HEK293T (cell line): ENCODE measurements around the gene PRMT3.
"Not testable (repeated sequence)": the region's sequence is repeated elsewhere in the genome, so short reads cannot be mapped to it uniquely, and the experiment has no call there.

Experiments
- CTCF ChIA-PET: fragments of 350-600 bp; formaldehyde crosslinking; extraction: SDS; loops from one replicate; lab custom pipeline; 2021; ENCODE audit warnings: antibody characterized with exemption, inconsistent platforms; lab: Yijun Ruan, JAX
- POLR2A ChIA-PET: fragments of 350-600 bp; formaldehyde crosslinking; extraction: SDS; loops from one replicate; lab custom pipeline; 2020; ENCODE audit warnings: antibody characterized with exemption, inconsistent platforms; lab: Yijun Ruan, JAX
- DNase-seq: peaks from one replicate; pipeline ENCODE4 v3.0.0; 2012; ENCODE audit warnings: mixed read lengths; ENCODE audit errors: extremely low spot score
- ARNT ChIP-seq: fragments of 450-650 bp; IDR thresholded peaks from 2 replicates; pipeline ENCODE4 v1.6.1; 2017; ENCODE audit warnings: mild to moderate bottlenecking
- BHLHE40 ChIP-seq: fragments of 450-650 bp; IDR thresholded peaks from 2 replicates; pipeline ENCODE4 v1.6.1; 2016; ENCODE audit warnings: mild to moderate bottlenecking, moderate library complexity, borderline replicate concordance
- CTBP1 ChIP-seq: fragments of 450-650 bp; IDR thresholded peaks from 2 replicates; pipeline ENCODE4 v1.6.1; 2016; ENCODE audit warnings: borderline replicate concordance
- ELF4 ChIP-seq: fragments of 450-650 bp; IDR thresholded peaks from 2 replicates; pipeline ENCODE4 v1.6.1; 2017; ENCODE audit warnings: antibody characterized with exemption
- FOXA1 ChIP-seq: fragments of 450-650 bp; IDR thresholded peaks from 2 replicates; pipeline ENCODE4 v1.6.1; 2016; ENCODE audit warnings: mild to moderate bottlenecking
- FOXK2 ChIP-seq: fragments of 450-650 bp; IDR thresholded peaks from 2 replicates; pipeline ENCODE4 v1.6.1; 2016; ENCODE audit warnings: mild to moderate bottlenecking
- FOXM1 ChIP-seq: fragments of 450-650 bp; IDR thresholded peaks from 2 replicates; pipeline ENCODE4 v1.6.1; 2017; ENCODE audit warnings: mild to moderate bottlenecking, borderline replicate concordance
- HDGF ChIP-seq: fragments of 450-650 bp; IDR thresholded peaks from 2 replicates; pipeline ENCODE4 v1.6.1; 2017; ENCODE audit warnings: antibody characterized with exemption, borderline replicate concordance
- L3MBTL2 ChIP-seq: fragments of 450-650 bp; conservative IDR thresholded peaks from 2 replicates; pipeline ENCODE4 v1.6.1; 2016; ENCODE audit warnings: mild to moderate bottlenecking
- LEF1 ChIP-seq: fragments of 450-650 bp; IDR thresholded peaks from 2 replicates; pipeline ENCODE4 v1.6.1; 2017; ENCODE audit warnings: mild to moderate bottlenecking, borderline replicate concordance
- NFRKB ChIP-seq: fragments of 450-650 bp; IDR thresholded peaks from 2 replicates; pipeline ENCODE4 v1.6.1; 2016; ENCODE audit warnings: mild to moderate bottlenecking, moderate library complexity
- SP1 ChIP-seq: fragments of 450-650 bp; IDR thresholded peaks from 2 replicates; pipeline ENCODE4 v1.6.1; 2017
- SUZ12 ChIP-seq: fragments of 450-650 bp; IDR thresholded peaks from 2 replicates; pipeline ENCODE4 v1.6.1; 2016; ENCODE audit warnings: mild to moderate bottlenecking
- TARDBP ChIP-seq: fragments of 450-650 bp; IDR thresholded peaks from 2 replicates; pipeline ENCODE4 v1.6.1; 2016
- ZNF384 ChIP-seq: fragments of 450-650 bp; IDR thresholded peaks from 2 replicates; pipeline ENCODE4 v1.6.1; 2016
- TF ChIP-seq, protein P1 (sequence below): fragments of 450-650 bp; IDR thresholded peaks from 2 replicates; pipeline ENCODE4 v1.6.1; 2016

PRMT3 gene

GRCh38 chr11:20457934-20458680, 70.6 kb downstream of the PRMT3 start:
- TF ChIP-seq TARDBP, result no peak
- no peak for TF ChIP-seq FOXM1
- no peak for TF ChIP-seq LEF1
- no peak for DNase-seq
- POLR2A ChIA-PET, result no interaction called here
- CTCF ChIA-PET, result no interaction called here

DNA sequence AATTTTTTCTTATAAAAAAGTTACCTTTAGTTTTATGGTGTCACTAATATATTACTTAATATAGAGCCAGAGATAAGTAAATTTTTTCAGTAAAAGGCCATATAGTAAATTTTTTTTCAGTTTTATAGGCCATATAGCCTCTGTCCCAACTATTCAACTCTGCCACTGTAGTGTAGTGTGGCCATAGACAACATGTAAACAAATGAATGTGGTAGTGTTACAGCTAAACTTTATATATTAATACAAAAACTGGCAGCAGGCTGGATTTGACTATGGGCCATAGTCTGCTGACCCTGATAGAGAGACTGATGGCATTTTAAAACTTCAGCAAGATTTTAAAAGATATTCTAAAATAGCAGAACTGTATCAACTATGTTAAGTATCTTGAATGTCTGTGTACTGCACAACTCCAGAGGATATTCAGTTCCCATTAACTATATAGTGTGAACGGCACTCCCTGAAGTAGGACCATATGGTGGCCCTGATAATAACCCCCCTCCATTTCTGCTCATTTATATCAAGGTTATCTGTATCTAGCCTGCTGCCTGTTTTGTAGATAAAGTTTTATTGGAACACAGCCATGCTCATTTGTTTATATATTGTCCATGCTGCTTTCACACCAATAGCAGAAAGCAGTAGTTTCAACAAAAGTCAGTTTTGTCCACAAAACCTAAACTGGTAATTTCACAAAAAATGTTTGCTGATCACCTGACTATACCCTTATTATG, 71.6 kb downstream of the PRMT3 start:
- POLR2A ChIA-PET, result no interaction called here
- TF ChIP-seq CTBP1 (no peak), SUZ12 (no peak), SP1 (no peak), FOXK2 (no peak), FOXA1 (no peak), LEF1 (no peak), L3MBTL2 (no peak), ARNT (no peak), NFRKB (no peak), FOXM1 (no peak), TARDBP (no peak)
- TF ChIP-seq, protein P1, sequence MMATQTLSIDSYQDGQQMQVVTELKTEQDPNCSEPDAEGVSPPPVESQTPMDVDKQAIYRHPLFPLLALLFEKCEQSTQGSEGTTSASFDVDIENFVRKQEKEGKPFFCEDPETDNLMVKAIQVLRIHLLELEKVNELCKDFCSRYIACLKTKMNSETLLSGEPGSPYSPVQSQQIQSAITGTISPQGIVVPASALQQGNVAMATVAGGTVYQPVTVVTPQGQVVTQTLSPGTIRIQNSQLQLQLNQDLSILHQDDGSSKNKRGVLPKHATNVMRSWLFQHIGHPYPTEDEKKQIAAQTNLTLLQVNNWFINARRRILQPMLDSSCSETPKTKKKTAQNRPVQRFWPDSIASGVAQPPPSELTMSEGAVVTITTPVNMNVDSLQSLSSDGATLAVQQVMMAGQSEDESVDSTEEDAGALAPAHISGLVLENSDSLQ, result no peak
- DNase-seq, result no peak
- CTCF ChIA-PET, result no interaction called here

DNA sequence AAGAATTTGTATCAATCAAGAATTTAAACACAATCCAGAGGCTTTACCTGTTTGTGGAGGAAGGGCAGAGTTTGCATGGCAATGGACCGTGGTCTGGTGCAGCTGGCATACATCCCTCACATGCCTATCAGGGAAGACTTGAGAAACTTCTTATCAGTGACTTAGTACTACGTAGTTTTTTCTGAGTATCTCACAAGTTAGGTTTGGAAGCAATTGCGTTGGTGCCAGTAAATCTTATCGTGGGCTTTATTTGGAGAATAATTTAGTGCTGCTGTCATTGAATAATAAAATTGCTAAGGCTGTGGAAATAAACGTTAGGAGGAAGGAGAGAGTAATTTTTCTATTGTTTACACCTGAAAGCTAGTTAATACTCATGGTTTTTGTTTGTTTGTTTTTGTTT, 72.3 kb downstream of the PRMT3 start:
- DNase-seq, result no peak
- ChIA-PET CTCF (no interaction called here), POLR2A (no interaction called here)
- TF ChIP-seq FOXM1 (no peak), TARDBP (no peak), HDGF (no peak), L3MBTL2 (no peak), ARNT (no peak), ZNF384 (no peak), ELF4 (no peak), NFRKB (no peak), SUZ12 (no peak), FOXA1 (no peak), BHLHE40 (no peak), SP1 (no peak), CTBP1 (no peak), LEF1 (no peak), FOXK2 (no peak)
- TF ChIP-seq, protein P1, result no peak

DNA sequence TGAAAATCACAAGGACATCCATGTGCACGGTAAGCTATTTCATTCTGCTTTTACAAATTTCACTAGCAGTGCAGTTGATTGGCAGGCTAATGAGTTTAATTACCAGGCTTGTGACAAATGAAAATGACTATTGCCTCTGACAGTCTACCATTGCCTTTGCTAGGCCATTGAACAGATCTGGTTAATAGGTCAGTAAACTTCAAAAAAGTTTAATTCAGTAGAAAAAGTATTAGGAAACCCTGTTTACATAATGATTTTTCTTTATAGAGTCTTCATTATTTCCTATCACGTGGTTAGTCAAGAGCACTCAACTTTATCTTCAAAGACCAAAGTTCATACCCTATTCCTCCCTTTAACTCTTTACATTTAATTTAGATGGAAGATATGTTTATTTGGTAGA, 77.0 kb downstream of the PRMT3 start:
- ChIA-PET CTCF (no interaction called here), POLR2A (no interaction called here)
- no peak for DNase-seq
- TF ChIP-seq, protein P1, result peak; percentile 56
- TF ChIP-seq BHLHE40, result no peak

DNA sequence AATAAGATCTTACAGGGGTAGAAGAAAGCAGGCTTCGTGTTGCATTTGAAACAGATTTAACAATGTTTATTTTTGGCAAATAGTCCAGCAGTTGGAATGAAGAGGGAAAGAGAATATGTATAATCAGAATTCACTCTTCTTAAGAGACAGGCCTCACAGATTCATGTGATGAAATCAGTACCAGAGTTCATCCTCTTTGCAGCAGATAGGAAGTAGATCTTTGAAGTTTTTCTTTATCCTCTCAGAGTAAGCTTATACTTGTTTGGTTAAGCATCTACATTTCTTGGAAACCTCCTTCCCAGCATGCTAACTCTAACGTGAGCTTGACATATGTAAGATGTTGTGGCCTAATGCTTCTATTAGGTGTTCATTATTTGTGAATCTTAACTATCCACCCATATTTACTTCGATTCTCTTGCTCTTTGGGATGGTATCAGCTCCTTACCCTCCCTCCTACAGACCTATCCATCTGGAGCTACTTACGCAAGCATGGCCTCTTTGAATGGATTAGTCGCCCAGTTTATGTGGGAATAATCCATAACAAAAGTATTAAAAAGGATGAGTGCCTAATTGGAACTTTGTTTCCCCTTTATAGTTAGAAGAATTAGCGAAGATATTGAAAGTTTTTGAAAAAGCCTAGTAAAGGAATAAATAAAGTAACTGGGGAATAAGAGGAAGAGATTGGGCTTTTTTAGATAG, 80.1 kb downstream of the PRMT3 start:
- ChIA-PET CTCF (interaction anchor here (1.2 kb wide), 1 partner anchor 10 kb away, joined by 3 read pairs; no protein-coding TSS in a partner anchor), POLR2A (no interaction called here)
- DNase-seq, result no peak
- no peak for TF ChIP-seq LEF1

- ChIA-PET POLR2A (no interaction called here), CTCF (no interaction called here)
- DNase-seq, result no peak
- TF ChIP-seq SUZ12, result no peak
- no peak for TF ChIP-seq L3MBTL2
- TF ChIP-seq, protein P1, result no peak
- no peak for TF ChIP-seq FOXA1
- no peak for TF ChIP-seq ELF4
- TF ChIP-seq SP1, result no peak
- no peak for TF ChIP-seq ZNF384
- TF ChIP-seq FOXK2, result no peak
- TF ChIP-seq TARDBP, result no peak
- TF ChIP-seq CTBP1, result no peak
- TF ChIP-seq BHLHE40, result no peak
- no peak for TF ChIP-seq NFRKB
- TF ChIP-seq HDGF, result no peak
- no peak for TF ChIP-seq LEF1
- no peak for TF ChIP-seq FOXM1
- TF ChIP-seq ARNT, result no peak
These were observed 82.8 kb downstream of the PRMT3 start for GRCh38 chr11:20470348-20470747.

DNA sequence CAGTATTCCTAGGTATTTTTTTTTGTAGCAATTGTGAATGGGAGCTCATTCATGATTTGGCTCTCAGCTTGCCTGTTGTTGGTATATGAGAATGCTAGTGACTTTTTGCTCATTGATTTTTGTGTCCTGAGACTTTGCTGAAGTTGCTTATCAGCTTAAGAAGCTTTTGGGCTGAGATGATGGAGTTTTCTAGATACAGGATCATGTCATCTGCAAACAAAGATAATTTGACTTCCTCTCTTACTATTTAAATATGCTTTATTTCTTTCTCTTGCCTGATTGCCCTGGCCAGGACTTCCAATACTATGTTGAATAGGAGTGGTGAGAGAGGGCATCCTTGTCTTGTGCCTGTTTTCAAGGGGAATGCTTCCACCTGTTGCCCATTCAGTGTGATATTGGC, 84.4 kb downstream of the PRMT3 start:
- CTCF ChIA-PET, POLR2A ChIA-PET, DNase-seq: not testable (repeated sequence)
